ENCODE data around the gene FGGY.
"Not testable (repeated sequence)": the region's sequence is repeated elsewhere in the genome, so short reads cannot be mapped to it uniquely, and the experiment has no call there.

Gene FGGY

DNA sequence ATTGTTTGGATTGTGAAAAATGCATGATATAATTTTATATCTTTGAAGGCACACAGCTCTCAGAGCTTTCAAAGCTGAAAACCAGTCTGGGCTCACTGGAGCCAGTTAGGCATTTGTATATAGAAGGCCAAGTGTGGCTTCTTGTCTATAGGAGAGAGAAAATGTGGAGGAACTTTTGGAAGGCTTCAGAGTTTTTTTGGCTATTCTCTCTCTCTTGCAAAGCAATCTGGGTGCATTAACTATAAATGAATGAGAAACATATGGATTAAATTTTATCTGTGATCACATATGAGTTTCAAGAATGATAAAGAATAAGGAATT is 301.2 kb downstream of the FGGY start:
- no peak for DNase-seq

- DNase-seq: no peak
Observed at GRCh38 chr1:59601041-59601441, 304.1 kb downstream of the FGGY start.

DNA sequence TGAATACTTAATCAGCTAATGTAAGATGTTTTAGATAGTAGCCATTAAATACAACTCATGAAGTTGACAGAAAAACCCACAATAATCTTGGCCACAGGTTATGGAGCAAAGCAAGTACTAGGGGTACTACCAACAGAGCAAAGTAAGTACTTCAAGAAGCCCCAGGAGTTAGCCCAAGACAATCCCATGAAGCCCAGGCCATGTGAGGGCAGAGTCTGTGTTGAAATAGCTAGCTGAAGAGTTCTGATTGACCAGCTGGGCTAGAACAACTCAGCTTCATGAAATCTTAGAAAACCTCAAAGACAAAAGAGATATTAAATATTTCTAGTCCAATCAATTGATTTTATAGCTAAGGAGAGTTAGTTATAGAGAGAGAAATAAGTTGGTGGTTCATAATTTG is 304.9 kb downstream of the FGGY start:
- DNase-seq: no peak

- no peak for DNase-seq
Observed at GRCh38 chr1:59604191-59604590, 307.3 kb downstream of the FGGY start.

- DNase-seq: no peak
Observed at GRCh38 chr1:59605184-59605583, 308.3 kb downstream of the FGGY start.

- DNase-seq: no peak
Observed at GRCh38 chr1:59605761-59606160, 308.9 kb downstream of the FGGY start.

- DNase-seq: no peak
Observed at GRCh38 chr1:59609245-59609644, 312.4 kb downstream of the FGGY start.

- DNase-seq: not testable (repeated sequence)
Observed at GRCh38 chr1:59610499-59610898, 313.6 kb downstream of the FGGY start.

- no peak for DNase-seq
Observed at GRCh38 chr1:59617434-59617833, 320.5 kb downstream of the FGGY start.

DNA sequence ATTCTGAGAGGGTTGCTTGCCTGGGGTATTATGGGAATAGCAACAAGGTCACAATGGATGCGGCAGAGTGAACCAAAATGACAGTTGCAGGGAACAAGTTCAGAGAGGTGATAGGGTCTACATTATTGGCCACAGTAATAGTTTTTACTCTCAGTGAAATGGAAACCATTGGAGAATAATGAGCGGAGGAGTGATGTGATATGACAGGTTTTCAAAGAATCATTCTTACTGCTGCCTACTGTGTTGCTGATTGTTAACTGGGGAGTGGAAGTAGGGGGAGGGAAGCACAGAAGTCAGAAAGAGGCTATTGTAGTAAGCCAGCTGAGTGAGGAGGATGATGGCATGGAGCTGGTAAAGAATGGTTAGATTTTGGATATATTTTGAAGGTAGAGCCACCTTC is 322.7 kb downstream of the FGGY start:
- DNase-seq: no peak

DNA sequence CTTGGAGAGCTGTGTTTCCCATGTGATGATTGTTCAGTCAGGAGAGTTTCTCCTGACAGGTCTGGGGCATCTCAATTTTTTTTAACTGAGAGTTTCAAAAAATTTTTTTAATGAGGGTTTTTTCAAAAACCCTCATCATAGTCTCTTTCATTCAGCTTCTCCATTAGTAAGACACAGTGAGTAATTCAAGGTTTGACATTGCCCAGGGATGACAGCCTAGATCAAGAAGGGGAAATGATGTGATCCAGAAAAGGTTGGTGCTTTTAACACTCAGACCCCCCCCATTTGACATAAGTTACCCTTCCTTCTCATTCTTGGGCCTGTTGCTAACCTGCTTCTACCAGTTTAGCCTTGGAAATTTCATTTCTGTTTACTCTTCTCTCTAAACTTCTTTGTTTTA is 328.5 kb downstream of the FGGY start:
- no peak for DNase-seq

DNA sequence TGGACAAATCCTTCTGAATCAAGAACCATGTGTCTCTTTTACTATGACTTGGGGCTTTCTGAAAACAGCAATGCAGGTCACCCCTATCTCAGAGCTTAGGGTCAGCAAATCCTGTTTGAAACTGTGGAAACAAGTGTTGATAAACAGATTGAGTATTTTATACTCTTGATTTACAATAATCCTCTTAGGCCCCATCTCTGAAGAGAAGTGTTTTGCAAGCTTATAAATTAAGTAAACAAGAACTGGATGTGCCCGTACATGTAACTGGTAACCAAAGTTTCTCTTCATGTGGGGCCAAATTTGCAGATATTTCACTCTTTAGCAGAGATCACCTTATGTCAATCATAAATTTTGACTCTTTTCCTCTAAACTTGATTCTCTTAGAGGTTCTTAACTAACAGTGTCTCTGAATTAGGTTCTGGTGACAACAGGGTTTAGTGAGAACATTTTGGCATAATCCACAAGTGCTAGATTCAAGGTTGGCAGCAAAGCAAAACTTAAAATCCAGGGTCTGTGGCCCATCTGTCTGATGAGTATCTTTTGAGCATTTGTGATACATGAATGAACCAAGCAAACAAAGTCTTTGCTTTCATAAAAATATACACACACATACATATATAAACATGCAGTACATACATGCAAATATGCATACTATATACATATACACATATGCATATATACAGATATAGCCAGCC is 334.8 kb downstream of the FGGY start:
- DNase-seq: no peak

DNA sequence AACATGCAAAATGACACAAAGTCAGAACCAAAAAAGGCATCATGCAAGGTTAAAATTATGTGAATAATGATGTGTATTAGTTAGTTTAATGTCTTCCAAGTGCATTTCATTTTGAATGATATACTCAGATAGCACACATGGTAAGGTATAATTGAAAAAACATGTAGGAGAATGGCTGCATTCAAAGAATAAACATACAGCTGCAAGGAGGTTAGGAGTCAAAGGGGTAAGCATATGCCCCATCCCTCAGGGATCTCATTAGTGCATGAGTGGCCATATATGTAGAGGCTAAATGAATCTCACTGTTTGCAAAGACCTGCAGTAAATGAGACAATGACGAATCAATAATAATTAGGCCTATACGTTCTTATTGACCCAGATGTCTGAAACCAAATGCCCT is 338.2 kb downstream of the FGGY start:
- no peak for DNase-seq

- DNase-seq: no peak
Observed at GRCh38 chr1:59638231-59638711, 341.4 kb downstream of the FGGY start.

- DNase-seq: no peak
Observed at GRCh38 chr1:59639266-59639665, 342.4 kb downstream of the FGGY start.

DNA sequence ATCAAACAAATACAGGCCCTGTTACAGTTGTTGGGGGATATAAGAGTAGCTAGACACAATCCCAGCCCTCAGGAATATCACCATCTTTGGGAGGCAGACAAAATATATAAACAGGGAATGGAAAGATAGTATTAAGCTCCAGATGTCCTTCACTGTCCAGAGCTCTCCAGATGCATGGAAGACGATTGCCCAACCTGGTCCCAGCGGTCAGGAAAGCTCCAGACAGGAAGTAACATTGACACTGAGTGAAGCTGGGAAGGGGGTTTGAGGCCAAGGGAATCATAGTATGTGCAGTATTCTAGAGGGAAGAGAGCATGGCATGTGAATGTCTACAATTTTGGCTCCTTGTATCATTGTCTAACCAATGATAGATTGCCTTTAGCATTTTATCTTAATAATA is 344.0 kb downstream of the FGGY start:
- no peak for DNase-seq

DNA sequence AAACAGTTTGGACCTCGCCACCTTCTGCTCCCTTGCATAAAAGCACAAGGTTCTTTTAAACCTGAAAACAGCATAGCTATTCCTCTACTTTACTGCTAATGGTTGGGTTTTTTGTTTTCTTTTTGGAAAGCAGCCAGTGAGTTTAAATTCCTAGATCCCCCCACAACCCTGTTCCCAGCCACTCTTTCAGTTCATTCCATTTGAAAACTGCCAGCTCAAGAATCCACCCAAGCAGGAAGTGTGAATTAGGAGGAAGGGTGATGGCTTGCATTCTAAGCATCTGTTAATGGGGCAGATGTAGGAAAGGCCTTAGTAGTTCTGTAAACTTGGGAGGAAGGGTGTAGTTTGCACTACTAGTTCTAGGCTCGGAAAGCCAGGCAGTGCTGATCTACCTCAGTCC is 344.9 kb downstream of the FGGY start:
- DNase-seq: no peak

DNA sequence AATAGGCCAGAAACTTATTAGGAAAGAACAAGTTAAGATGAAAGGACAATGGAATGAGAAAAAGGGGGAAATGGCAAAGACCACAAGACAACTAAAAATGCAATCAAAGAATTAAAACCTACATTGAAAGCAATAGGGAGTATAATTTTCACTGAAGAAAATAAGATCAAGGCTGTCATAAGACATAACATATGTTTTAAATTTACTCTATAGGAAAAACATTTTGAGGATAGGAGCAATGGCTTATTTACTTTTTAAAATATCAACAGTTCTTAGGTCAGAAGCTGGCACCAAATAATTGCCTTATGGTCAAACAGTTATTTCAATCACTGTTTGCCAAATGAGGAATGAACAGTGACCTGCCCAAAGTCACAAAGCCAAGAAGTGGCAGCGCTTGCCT is 346.6 kb downstream of the FGGY start:
- no peak for DNase-seq

- no peak for DNase-seq
Observed at GRCh38 chr1:59645893-59646292, 349.0 kb downstream of the FGGY start.

DNA sequence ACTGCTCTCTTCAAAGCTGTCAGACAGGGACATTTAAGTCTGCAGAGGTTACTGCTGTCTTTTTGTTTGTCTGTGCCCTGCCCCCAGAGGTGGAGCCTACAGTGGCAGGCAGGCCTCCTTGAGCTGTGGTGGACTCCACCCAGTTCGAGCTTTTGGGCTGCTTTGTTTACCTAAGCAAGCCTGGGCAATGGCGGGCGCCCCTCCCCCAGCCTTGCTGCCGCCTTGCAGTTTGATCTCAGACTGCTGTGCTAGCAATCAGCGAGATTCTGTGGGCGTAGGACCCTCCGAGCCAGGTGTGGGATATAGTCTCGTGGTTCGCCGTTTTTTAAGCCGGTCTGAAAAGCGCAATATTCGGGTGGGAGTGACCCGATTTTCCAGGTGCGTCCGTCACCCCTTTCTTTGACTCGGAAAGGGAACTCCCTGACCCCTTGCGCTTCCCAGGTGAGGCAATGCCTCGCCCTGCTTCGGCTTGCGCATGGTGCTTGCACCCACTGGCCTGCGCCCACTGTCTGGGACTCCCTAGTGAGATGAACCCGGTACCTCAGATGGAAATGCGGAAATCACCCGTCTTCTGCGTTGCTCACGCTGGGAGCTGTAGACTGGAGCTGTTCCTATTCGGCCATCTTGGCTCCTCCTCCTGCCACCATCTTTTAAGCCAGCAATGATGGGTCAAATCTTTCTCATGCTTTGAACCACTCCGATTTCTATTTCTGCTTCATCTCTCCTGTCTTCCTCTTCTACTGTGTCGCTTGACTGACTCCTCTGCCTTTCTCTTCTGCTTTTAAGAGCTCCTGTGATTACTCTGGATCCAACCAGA is 356.5 kb downstream of the FGGY start:
- DNase-seq: not testable (repeated sequence)

DNA sequence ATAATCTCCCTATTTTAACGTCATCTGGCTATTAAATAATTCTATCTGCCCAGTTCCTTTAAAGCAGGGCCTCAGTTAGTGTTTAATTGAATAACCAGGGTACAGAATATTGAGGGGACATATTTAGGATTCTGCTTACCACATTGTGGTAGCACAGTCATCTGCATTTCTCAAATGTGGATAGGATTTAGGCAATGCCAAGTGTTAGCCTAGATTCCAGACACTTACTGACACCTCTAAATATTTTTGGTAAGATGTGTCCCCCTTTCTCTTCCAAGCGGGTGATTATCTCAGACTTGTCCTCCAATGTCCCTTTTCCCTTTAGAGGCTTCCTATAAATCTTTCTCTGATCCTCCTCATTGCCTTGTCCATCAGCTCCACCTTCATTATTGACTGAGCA is 357.1 kb downstream of the FGGY start:
- no peak for DNase-seq

GRCh38 chr1:59657873-59658465 is 361.1 kb downstream of the FGGY start:
- DNase-seq: no peak

DNA sequence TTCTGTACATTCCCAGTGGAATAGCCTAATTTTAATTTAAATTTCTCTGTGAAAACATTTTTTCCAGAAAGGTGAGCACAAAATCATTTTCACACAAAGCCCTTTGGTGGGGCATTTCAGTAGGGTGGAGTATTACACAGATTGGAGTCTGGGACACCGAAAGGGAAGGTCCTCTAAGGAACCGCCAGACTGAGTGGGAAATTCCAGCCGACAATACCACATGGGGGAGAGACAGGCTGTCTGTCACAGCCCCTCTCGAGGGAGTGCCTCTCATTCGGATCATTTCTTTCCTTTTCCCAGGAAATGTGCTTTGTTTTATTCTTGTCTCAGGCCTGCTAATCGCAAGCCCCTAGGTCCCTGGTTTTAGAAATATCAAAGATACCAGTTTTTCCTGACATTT is 367.3 kb downstream of the FGGY start:
- no peak for DNase-seq

DNA sequence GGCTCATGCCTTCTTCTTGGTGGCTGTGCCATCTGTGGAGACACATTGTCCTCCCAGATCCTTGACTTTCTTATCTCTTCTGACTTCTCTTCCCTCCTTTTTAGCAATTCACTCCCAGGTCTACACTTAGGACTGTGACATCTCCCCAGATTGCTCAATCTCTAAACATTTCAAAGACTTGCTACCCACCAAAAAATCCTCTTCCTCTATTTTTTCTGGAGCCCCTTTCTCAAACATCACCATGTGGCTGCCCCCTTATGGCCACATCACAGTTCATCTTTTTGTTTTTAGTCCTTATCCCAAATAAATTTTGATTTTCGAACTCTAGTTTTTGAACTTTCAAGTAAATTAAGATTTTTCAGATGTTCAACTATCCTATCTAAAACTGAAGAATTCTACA is 369.2 kb downstream of the FGGY start:
- DNase-seq: no peak
